Small intestine (tissue), 7 donors: Measurements from ENCODE around the gene NUP98. TPM values are rescaled to one million over a fixed set of nuclear protein-coding genes. Genes with fewer than 3 reads are reported as not detected.

Experiments used
- DNase-seq, 2 donors: peaks; one replicate each; pipeline versions ENCODE4 v3.0.0 to v3.0.0-alpha.2; 2013
- FAIRE-seq: peaks from 2 replicates; lab custom pipeline; 2012; peaks lifted over from hg19 to GRCh38; lab: Jason Lieb, UNC
- H3K27ac ChIP-seq, 3 donors: one replicate each; pipeline ENCODE4 v1.5.1; 2013; ENCODE audit warnings: low read length in 2 of 3, mild to moderate bottlenecking in 2 of 3, control low read depth in 1 of 3, inconsistent platforms in 1 of 3, low read depth in 1 of 3, moderate library complexity in 1 of 3
- H3K27me3 ChIP-seq, 3 donors: one replicate each; pipeline ENCODE4 v1.6.1; 2013; ENCODE audit warnings: low read length in 3 of 3, inconsistent platforms in 1 of 3; ENCODE audit not compliant: control insufficient read depth in 3 of 3, insufficient read depth in 3 of 3
- H3K36me3 ChIP-seq, 3 donors: one replicate each; pipeline ENCODE4 v1.6.1; 2013; ENCODE audit warnings: low read length in 3 of 3, inconsistent platforms in 1 of 3, low read depth in 1 of 3, mild to moderate bottlenecking in 1 of 3, moderate library complexity in 1 of 3; ENCODE audit not compliant: control insufficient read depth in 3 of 3, insufficient read depth in 2 of 3
- H3K4me1 ChIP-seq, 3 donors: one replicate each; pipeline ENCODE4 v1.6.1; 2013; ENCODE audit warnings: low read length in 2 of 3, inconsistent platforms in 1 of 3, low read depth in 1 of 3, mild to moderate bottlenecking in 1 of 3, moderate library complexity in 1 of 3; ENCODE audit not compliant: control insufficient read depth in 3 of 3, insufficient read depth in 2 of 3
- H3K4me3 ChIP-seq, 3 donors: one replicate each; pipeline ENCODE4 v1.5.1; 2013; ENCODE audit warnings: low read length in 3 of 3, control low read depth in 1 of 3, inconsistent platforms in 1 of 3, low read depth in 1 of 3, mild to moderate bottlenecking in 1 of 3, moderate library complexity in 1 of 3
- H3K9me3 ChIP-seq, 2 donors: one replicate each; pipeline ENCODE4 v1.6.1; 2013; ENCODE audit warnings: low read depth in 1 of 2, low read length in 1 of 2; ENCODE audit not compliant: control insufficient read depth in 2 of 2, insufficient read depth in 1 of 2
- WGBS, 3 donors: extraction: QIAGEN DNeasy Blood & Tissue Kit; methylation state at CpG; one replicate each; pipeline ENCODE4 v1.1.7; 2013; 5-methylcytosine and 5-hydroxymethylcytosine counted together
- polyA plus RNA-seq, 4 donors: library from polyadenylated mRNA; stranded (reverse) in 3 of 4; unstranded in 1 of 4; fragments of 200-250 nt in 3 of 4; fragments of 120-200 nt in 1 of 4; gene quantifications; one replicate each; pipeline versions ENCODE4 v1.2.1 to v1.2.3, GENCODE V29; 2013
- donor health status: healthy with polysubstance abuse.
- donor health status: control.
- donor health status: control.
- donor health status: Bipolar disorder and iron deficiency.
- donor health status: healthy.

Gene NUP98
- polyA plus RNA-seq, 4 donors = 14.1 to 53.1 (median 24.4) TPM

DNA sequence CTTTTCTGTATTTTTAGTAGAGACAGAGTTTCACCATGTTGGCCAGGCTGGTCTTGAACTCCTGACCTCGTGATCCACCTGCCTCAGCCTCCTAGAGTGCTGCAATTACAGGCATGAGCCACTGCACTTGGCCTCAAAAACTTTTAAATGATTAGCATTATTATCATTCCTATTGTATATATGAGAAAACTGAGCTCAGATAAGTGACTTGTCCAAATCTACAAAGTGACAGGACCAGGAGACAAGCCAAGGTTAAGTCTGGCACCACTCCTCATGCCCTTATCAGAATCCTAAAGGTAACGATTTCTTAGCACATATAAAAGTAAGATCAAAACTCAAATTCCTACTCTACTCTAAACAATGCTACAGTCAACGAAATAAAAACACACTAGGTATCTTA lies 94.0 kb downstream of the NUP98 start:
- Histone ChIP-seq H3K27ac (no peak overlapping the region), H3K9me3 (no peaks in the 10 kb centered on the region), H3K36me3 (peaks cover 12 to 46% (median 24%) of the 10 kb centered on the region in 3 donors), H3K4me3 (no peak overlapping the region), H3K4me1 (no peaks in the 10 kb centered on the region), H3K27me3 (no peaks in the 10 kb centered on the region)
- 74 to 89% (median 81%) methylated on average over 3 of the region's 3 CpGs for WGBS, 3 donors
- DNase-seq (no peak), FAIRE-seq (no peak)

DNA sequence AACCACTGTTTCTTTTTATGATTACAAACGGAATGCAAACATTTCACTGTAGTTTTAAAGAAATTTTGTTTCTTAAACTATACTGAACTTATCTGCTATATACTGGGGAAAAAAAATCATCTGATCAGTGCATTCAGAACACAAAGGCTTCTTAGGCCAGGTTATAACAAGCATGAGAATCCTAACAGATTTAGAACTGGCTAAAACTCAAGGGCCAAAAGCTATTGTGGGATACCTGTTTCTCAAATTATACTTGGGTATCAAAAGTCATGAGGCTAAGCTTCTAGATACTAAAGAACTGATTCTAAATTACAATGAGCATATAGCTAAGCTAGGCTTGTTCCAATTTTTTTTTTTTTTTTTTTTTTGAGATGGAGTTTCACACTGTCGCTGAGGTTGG lies 96.4 kb downstream of the NUP98 start:
- peaks cover 17 to 55% (median 35%) of the 10 kb centered on the region in 3 donors for H3K36me3 ChIP-seq
- H3K4me1 ChIP-seq = no peaks in the 10 kb centered on the region
- no peaks in the 10 kb centered on the region for H3K27me3 ChIP-seq
- FAIRE-seq = no peak
- no peaks in the 10 kb centered on the region for H3K9me3 ChIP-seq
- no peak overlapping the region for H3K4me3 ChIP-seq
- DNase-seq = no peak
- no peak overlapping the region for H3K27ac ChIP-seq
- WGBS, 3 donors = 81 to 95% (median 89%) methylated on average over 2 of the region's 2 CpGs

GRCh38 chr11:3700410-3700809 lies 96.9 kb downstream of the NUP98 start:
- Histone ChIP-seq H3K9me3 (no peaks in the 10 kb centered on the region), H3K27ac (no peak overlapping the region), H3K27me3 (no peaks in the 10 kb centered on the region), H3K36me3 (peaks cover 15 to 55% (median 36%) of the 10 kb centered on the region in 3 donors), H3K4me1 (no peaks in the 10 kb centered on the region), H3K4me3 (no peak overlapping the region)
- WGBS, 3 donors = 94 to 98% (median 96%) methylated on average over 2 of the region's 2 CpGs
- DNase-seq (no peak), FAIRE-seq (no peak)

DNA sequence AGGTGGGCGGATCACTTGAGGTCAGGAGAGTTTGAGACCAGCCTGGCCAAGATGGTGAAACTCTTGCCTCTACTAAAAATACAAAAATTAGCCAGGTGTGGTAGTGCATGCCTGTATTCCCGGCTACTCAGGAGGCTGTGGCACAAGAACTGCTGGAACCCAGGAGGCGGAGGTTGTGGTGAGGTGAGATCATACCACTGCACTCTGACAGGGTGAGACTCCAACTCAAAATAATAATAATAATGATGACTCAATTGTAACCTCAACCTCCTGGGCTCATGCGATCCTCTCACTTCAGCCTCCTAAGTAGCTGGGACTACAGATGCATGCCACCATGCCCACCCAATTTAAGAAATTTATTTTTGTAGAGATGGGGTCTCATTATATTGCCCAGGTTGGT lies 110.6 kb downstream of the NUP98 start:
- Histone ChIP-seq H3K36me3 (peaks cover 17 to 58% (median 30%) of the 10 kb centered on the region in 3 donors), H3K4me1 (no peaks in the 10 kb centered on the region), H3K4me3 (no peak overlapping the region), H3K27ac (no peak overlapping the region), H3K9me3 (no peaks in the 10 kb centered on the region), H3K27me3 (no peaks in the 10 kb centered on the region)
- 80 to 96% (median 95%) methylated on average over 4 of the region's 4 CpGs for WGBS, 3 donors
- no peak for DNase-seq
- no peak for FAIRE-seq

GRCh38 chr11:3685923-3686322 lies 111.4 kb downstream of the NUP98 start:
- no peaks in the 10 kb centered on the region for H3K4me1 ChIP-seq
- no peak overlapping the region for H3K27ac ChIP-seq
- peaks cover 15 to 53% (median 31%) of the 10 kb centered on the region in 3 donors for H3K36me3 ChIP-seq
- WGBS, 3 donors = 84 to 87% (median 84%) methylated on average over 7 of the region's 7 CpGs
- FAIRE-seq (no peak), DNase-seq (peak in 1 of 2 donors; percentile 7)
- H3K9me3 ChIP-seq = no peaks in the 10 kb centered on the region
- H3K27me3 ChIP-seq = no peaks in the 10 kb centered on the region
- no peak overlapping the region for H3K4me3 ChIP-seq

GRCh38 chr11:3684819-3685172 lies 112.6 kb downstream of the NUP98 start:
- 47 to 80% (median 78%) methylated on average over 2 of the region's 2 CpGs for WGBS, 3 donors
- no peak overlapping the region for H3K4me3 ChIP-seq
- FAIRE-seq = no peak
- no peaks in the 10 kb centered on the region for H3K27me3 ChIP-seq
- no peaks in the 10 kb centered on the region for H3K9me3 ChIP-seq
- no peaks in the 10 kb centered on the region for H3K4me1 ChIP-seq
- no peak overlapping the region for H3K27ac ChIP-seq
- peak; percentile 36 to 54 for DNase-seq
- peaks cover 20 to 56% (median 29%) of the 10 kb centered on the region in 3 donors for H3K36me3 ChIP-seq

GRCh38 chr11:3684129-3684818 lies 113.1 kb downstream of the NUP98 start:
- Histone ChIP-seq H3K4me1 (no peaks in the 10 kb centered on the region), H3K4me3 (no peak overlapping the region), H3K9me3 (no peaks in the 10 kb centered on the region), H3K27ac (no peak overlapping the region), H3K27me3 (no peaks in the 10 kb centered on the region), H3K36me3 (peaks cover 25 to 53% (median 29%) of the 10 kb centered on the region in 3 donors)
- WGBS, 3 donors = 95 to 98% (median 96%) methylated on average over 12 of the region's 12 CpGs
- FAIRE-seq (no peak), DNase-seq (no peak)

GRCh38 chr11:3683039-3683438 lies 114.3 kb downstream of the NUP98 start:
- 94 to 96% (median 95%) methylated on average over 9 of the region's 9 CpGs for WGBS, 3 donors
- H3K9me3 ChIP-seq = no peaks in the 10 kb centered on the region
- no peak overlapping the region for H3K27ac ChIP-seq
- DNase-seq = no peak
- no peaks in the 10 kb centered on the region for H3K27me3 ChIP-seq
- peaks cover 26 to 51% (median 30%) of the 10 kb centered on the region in 3 donors for H3K36me3 ChIP-seq
- H3K4me1 ChIP-seq = no peaks in the 10 kb centered on the region
- no peak for FAIRE-seq
- H3K4me3 ChIP-seq = no peak overlapping the region

DNA sequence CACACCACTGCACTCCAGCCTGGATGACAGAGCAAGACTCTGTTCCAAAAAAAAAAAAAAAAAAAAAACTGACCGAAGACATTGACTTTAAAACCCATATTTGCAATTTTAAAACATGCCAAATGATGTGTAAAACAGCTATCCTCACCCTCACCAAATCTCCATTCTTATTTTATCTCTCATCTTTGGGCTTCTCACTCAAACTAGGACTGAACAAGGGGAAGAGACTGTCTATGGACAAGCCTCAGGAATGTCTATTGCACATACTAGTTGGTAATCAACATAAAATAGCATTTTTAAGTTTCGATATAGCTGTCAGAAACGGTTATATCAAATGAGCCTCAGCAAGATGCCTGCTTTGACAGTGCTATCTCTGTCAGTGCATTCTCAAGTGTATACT lies 118.3 kb downstream of the NUP98 start:
- Histone ChIP-seq H3K27ac (no peak overlapping the region), H3K4me3 (no peak overlapping the region), H3K27me3 (no peaks in the 10 kb centered on the region), H3K4me1 (no peaks in the 10 kb centered on the region), H3K36me3 (peaks cover 19 to 52% (median 40%) of the 10 kb centered on the region in 3 donors), H3K9me3 (no peaks in the 10 kb centered on the region)
- DNase-seq (no peak), FAIRE-seq (no peak)
- 93 to 95% (median 93%) methylated on average over 3 of the region's 3 CpGs for WGBS, 3 donors
